Liver (tissue), 9 donors: Measurements from ENCODE around the gene ZSCAN2. TPM values are rescaled to one million over a fixed set of nuclear protein-coding genes. Genes with fewer than 3 reads are reported as not detected.

Experiments used
- DNase-seq: peaks from one replicate; pipeline ENCODE4 v3.0.0-alpha.2; 2017; ENCODE audit warnings: low spot score
- H3K27ac ChIP-seq, 2 donors: one replicate each; pipeline ENCODE4 v1.7.0; 2013; ENCODE audit warnings: inconsistent platforms in 2 of 2, low read length in 2 of 2, control low read depth in 1 of 2, low read depth in 1 of 2, mild to moderate bottlenecking in 1 of 2
- H3K27me3 ChIP-seq, 4 donors: one replicate each; pipeline versions ENCODE4 v1.6.1 to v1.7.0; 2013; ENCODE audit warnings: low read length in 3 of 4, inconsistent platforms in 1 of 4, mild to moderate bottlenecking in 1 of 4, moderate library complexity in 1 of 4; ENCODE audit not compliant: control insufficient read depth in 4 of 4, insufficient read depth in 4 of 4
- H3K36me3 ChIP-seq, 4 donors: one replicate each; pipeline versions ENCODE4 v1.6.1 to v1.7.0; 2013; ENCODE audit warnings: low read length in 3 of 4, mild to moderate bottlenecking in 3 of 4, low read depth in 1 of 4, moderate library complexity in 1 of 4; ENCODE audit not compliant: control insufficient read depth in 4 of 4, insufficient read depth in 3 of 4
- H3K4me1 ChIP-seq, 4 donors: one replicate each; pipeline versions ENCODE4 v1.6.1 to v1.7.0; 2013; ENCODE audit warnings: low read length in 3 of 4, mild to moderate bottlenecking in 3 of 4, moderate library complexity in 1 of 4; ENCODE audit not compliant: control insufficient read depth in 4 of 4, insufficient read depth in 4 of 4
- H3K4me3 ChIP-seq, 3 donors: one replicate each; pipeline versions ENCODE4 v1.6.1 to v1.7.0; 2013; ENCODE audit warnings: low read length in 3 of 3, control low read depth in 1 of 3, low read depth in 1 of 3, mild to moderate bottlenecking in 1 of 3
- H3K9ac ChIP-seq, 2 donors: one replicate each; pipeline ENCODE4 v1.7.0; 2013; ENCODE audit warnings: low read length in 2 of 2, mild to moderate bottlenecking in 2 of 2, moderate library complexity in 2 of 2, control low read depth in 1 of 2, low read depth in 1 of 2
- H3K9me3 ChIP-seq, 4 donors: one replicate each; pipeline versions ENCODE4 v1.6.1 to v1.7.0; 2013; ENCODE audit warnings: low read length in 3 of 4; ENCODE audit not compliant: control insufficient read depth in 4 of 4
- EGR1 ChIP-seq, 2 donors: IDR thresholded peaks; 2 replicates each; pipeline ENCODE4 v1.6.1; 2016 to 2018; ENCODE audit warnings: antibody characterized with exemption in 2 of 2, low read depth in 2 of 2
- FOXA2 ChIP-seq: IDR thresholded peaks from 2 replicates; pipeline ENCODE4 v1.6.1; 2016; ENCODE audit warnings: antibody characterized with exemption
- GABPA ChIP-seq, 2 donors: IDR thresholded peaks in 1 of 2; conservative IDR thresholded peaks in 1 of 2; 2 replicates each; pipeline ENCODE4 v1.6.1; 2016; ENCODE audit warnings: antibody characterized with exemption in 2 of 2, mild to moderate bottlenecking in 1 of 2, moderate library complexity in 1 of 2
- HNF4A ChIP-seq, 2 donors: conservative IDR thresholded peaks; 2 replicates each; pipeline ENCODE4 v1.6.1; 2016; ENCODE audit warnings: antibody characterized with exemption in 2 of 2, mild to moderate bottlenecking in 2 of 2
- HNF4G ChIP-seq: IDR thresholded peaks from 2 replicates; pipeline ENCODE4 v1.6.1; 2016; ENCODE audit warnings: antibody characterized with exemption
- JUND ChIP-seq, 2 donors: IDR thresholded peaks; 2 replicates each; pipeline ENCODE4 v1.6.1; 2016; ENCODE audit warnings: antibody characterized with exemption in 2 of 2
- NR2F2 ChIP-seq: IDR thresholded peaks from 2 replicates; pipeline ENCODE4 v1.6.1; 2016; ENCODE audit warnings: antibody characterized with exemption
- RXRA ChIP-seq, 2 donors: IDR thresholded peaks; 2 replicates each; pipeline ENCODE4 v1.6.1; 2017 to 2018; ENCODE audit warnings: antibody characterized with exemption in 2 of 2, mild to moderate bottlenecking in 1 of 2
- polyA plus RNA-seq, 2 donors: library from polyadenylated mRNA; stranded (reverse) in 1 of 2; unstranded in 1 of 2; fragments of 200-250 nt in 1 of 2; fragments of >200 nt in 1 of 2; fragmentation: Nextera tagmentation in 1 of 2; extraction: Ambion mirVana in 1 of 2; gene quantifications; one replicate each; pipeline versions ENCODE4 v1.2.1 to v1.2.3, GENCODE V29; 2013 to 2015
- total RNA-seq, 2 donors: library from RNA; depleted of rRNA; stranded (reverse); fragments of >200 nt; gene quantifications; one replicate each; pipeline ENCODE4 v1.2.3, GENCODE V29; 2014
- TF ChIP-seq, protein P1 (sequence below): IDR thresholded peaks from 2 replicates; pipeline ENCODE4 v1.6.1; 2016; ENCODE audit warnings: antibody characterized with exemption, mild to moderate bottlenecking
- TF ChIP-seq, protein P2 (sequence below): IDR thresholded peaks from 2 replicates; pipeline ENCODE4 v1.6.1; 2016; ENCODE audit warnings: antibody characterized with exemption
- TF ChIP-seq, protein P3 (sequence below): IDR thresholded peaks from 2 replicates; pipeline ENCODE4 v1.6.1; 2016; ENCODE audit warnings: antibody characterized with exemption
- donor health status: healthy.
- donor health status: healthy.
- donor health status: healthy.
- donor health status: healthy.
- donor health status: healthy.

Gene ZSCAN2
- total and polyA plus RNA-seq, 4 donors, result 5.4 to 11.0 (median 7.9) TPM

DNA sequence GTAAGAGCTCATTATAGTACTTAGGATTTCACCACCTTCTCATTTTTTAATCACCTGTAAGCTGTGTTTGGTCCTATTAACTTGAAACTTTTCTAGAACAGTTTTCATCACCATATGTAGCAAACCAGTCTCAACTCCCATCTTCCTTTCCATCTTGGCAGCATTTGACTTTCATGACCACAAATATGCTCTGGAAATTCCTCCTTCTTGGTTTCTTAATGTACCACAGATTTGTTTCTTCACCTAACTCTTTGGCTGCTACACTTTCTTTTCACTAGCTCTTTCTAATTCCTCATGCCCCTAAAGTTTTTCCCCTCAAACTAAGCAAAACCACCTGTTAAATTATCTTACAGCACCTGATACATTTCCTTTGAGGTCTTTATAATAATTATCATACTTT, 70.4 kb downstream of the ZSCAN2 start:
- Histone ChIP-seq H3K27me3 (no peaks in the 10 kb centered on the region), H3K4me3 (no peak overlapping the region), H3K9ac (no peak overlapping the region), H3K9me3 (no peaks in the 10 kb centered on the region), H3K4me1 (peaks cover 0 to 10% (median 7%) of the 10 kb centered on the region in 4 donors), H3K27ac (no peak overlapping the region), H3K36me3 (peaks cover 3 to 22% (median 9%) of the 10 kb centered on the region in 4 donors)
- TF ChIP-seq, protein P1, sequence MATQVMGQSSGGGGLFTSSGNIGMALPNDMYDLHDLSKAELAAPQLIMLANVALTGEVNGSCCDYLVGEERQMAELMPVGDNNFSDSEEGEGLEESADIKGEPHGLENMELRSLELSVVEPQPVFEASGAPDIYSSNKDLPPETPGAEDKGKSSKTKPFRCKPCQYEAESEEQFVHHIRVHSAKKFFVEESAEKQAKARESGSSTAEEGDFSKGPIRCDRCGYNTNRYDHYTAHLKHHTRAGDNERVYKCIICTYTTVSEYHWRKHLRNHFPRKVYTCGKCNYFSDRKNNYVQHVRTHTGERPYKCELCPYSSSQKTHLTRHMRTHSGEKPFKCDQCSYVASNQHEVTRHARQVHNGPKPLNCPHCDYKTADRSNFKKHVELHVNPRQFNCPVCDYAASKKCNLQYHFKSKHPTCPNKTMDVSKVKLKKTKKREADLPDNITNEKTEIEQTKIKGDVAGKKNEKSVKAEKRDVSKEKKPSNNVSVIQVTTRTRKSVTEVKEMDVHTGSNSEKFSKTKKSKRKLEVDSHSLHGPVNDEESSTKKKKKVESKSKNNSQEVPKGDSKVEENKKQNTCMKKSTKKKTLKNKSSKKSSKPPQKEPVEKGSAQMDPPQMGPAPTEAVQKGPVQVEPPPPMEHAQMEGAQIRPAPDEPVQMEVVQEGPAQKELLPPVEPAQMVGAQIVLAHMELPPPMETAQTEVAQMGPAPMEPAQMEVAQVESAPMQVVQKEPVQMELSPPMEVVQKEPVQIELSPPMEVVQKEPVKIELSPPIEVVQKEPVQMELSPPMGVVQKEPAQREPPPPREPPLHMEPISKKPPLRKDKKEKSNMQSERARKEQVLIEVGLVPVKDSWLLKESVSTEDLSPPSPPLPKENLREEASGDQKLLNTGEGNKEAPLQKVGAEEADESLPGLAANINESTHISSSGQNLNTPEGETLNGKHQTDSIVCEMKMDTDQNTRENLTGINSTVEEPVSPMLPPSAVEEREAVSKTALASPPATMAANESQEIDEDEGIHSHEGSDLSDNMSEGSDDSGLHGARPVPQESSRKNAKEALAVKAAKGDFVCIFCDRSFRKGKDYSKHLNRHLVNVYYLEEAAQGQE, result no peak
- no peak for TF ChIP-seq EGR1 (IDR thresholded peaks at IDR 0.05; ENCODE audit: low read depth in 2 of 2)
- TF ChIP-seq, protein P2, sequence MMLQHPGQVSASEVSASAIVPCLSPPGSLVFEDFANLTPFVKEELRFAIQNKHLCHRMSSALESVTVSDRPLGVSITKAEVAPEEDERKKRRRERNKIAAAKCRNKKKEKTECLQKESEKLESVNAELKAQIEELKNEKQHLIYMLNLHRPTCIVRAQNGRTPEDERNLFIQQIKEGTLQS, result no peak
- TF ChIP-seq, protein P3, sequence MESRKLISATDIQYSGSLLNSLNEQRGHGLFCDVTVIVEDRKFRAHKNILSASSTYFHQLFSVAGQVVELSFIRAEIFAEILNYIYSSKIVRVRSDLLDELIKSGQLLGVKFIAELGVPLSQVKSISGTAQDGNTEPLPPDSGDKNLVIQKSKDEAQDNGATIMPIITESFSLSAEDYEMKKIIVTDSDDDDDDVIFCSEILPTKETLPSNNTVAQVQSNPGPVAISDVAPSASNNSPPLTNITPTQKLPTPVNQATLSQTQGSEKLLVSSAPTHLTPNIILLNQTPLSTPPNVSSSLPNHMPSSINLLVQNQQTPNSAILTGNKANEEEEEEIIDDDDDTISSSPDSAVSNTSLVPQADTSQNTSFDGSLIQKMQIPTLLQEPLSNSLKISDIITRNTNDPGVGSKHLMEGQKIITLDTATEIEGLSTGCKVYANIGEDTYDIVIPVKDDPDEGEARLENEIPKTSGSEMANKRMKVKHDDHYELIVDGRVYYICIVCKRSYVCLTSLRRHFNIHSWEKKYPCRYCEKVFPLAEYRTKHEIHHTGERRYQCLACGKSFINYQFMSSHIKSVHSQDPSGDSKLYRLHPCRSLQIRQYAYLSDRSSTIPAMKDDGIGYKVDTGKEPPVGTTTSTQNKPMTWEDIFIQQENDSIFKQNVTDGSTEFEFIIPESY, result no peak
- no peak for TF ChIP-seq NR2F2
- no peak for TF ChIP-seq HNF4G
- no peak for TF ChIP-seq GABPA (IDR thresholded peaks at IDR 0.05 in 1 of 2, conservative IDR thresholded peaks at IDR 0.05 in 1 of 2)
- TF ChIP-seq RXRA (IDR thresholded peaks at IDR 0.05), result no peak
- TF ChIP-seq FOXA2, result no peak
- no peak for TF ChIP-seq JUND (IDR thresholded peaks at IDR 0.05)
- no peak for TF ChIP-seq HNF4A (conservative IDR thresholded peaks at IDR 0.05)
- DNase-seq, result no peak

Other genes with a start within 250 kb of the ZSCAN2 start
- gene WDR73, start 53.3 kb downstream of the ZSCAN2 start, total RNA-seq, result 10 to 100 TPM in 1 of 2 donors, 1 to 10 TPM in 1; 9.9 to 16.0 TPM
- gene WDR73, start 53.3 kb downstream of the ZSCAN2 start, polyA plus RNA-seq, result 10 to 100 TPM in 1 of 2 donors, 1 to 10 TPM in 1; 7.5 to 10.2 TPM
- 1 to 10 TPM in 1 of 2 donors, under 1 TPM in 1; 0.59 to 1.1 TPM for gene NMB, start 57.2 kb downstream of the ZSCAN2 start, total RNA-seq
- gene NMB, start 57.2 kb downstream of the ZSCAN2 start, polyA plus RNA-seq, result 1 to 10 TPM; 1.2 to 1.8 TPM
- gene SEC11A, start 115.1 kb downstream of the ZSCAN2 start, total RNA-seq, result 10 to 100 TPM; 72.9 to 90.2 TPM
- 10 to 100 TPM; 56.7 to 69.8 TPM for gene SEC11A, start 115.1 kb downstream of the ZSCAN2 start, polyA plus RNA-seq
- 10 to 100 TPM in 1 of 2 donors, 1 to 10 TPM in 1; 8.5 to 10.6 TPM for gene ZNF592, start 147.6 kb downstream of the ZSCAN2 start, total RNA-seq
- gene ZNF592, start 147.6 kb downstream of the ZSCAN2 start, polyA plus RNA-seq, result 1 to 10 TPM; 4.4 to 6.6 TPM
- gene ALPK3, start 216.3 kb downstream of the ZSCAN2 start, total RNA-seq, result 10 to 100 TPM in 1 of 2 donors, 1 to 10 TPM in 1; 3.1 to 10.0 TPM
- 1 to 10 TPM in 1 of 2 donors, under 1 TPM in 1; 0.96 to 2.5 TPM for gene ALPK3, start 216.3 kb downstream of the ZSCAN2 start, polyA plus RNA-seq